ENCODE measurements around the gene HSPB8.
"Not testable (repeated sequence)": the region's sequence is repeated elsewhere in the genome, so short reads cannot be mapped to it uniquely, and the experiment has no call there.

DNA sequence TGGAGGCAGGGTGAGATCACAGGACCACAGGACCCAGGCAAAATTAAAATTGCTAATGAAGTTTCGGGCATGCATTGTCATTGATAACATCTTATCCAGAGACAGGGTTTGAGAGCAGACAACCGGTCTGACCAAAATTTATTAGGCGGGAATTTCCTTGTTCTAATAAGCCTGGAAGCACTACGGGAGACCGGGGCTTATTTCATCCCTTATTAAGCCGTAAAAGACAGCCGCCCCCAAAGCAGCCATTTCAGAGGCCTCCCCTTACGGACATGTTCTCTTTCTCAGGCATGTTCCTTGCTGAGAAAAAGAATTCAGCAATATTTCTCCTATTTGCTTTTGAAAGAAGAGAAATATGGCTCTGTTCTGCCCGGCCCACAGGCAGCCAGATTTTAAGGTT lies 40.1 kb downstream of the HSPB8 start:
- TF ChIP-seq POLR2A (IDR thresholded peaks at IDR 0.05; ENCODE audit: low read length); GATA1 (IDR thresholded peaks at IDR 0.05; ENCODE audit: low read depth, low read length): not testable (repeated sequence)

Measured in erythroblast (primary cell).